Measurements from ENCODE around the gene TNNI3.
"Not testable (repeated sequence)": the region's sequence is repeated elsewhere in the genome, so short reads cannot be mapped to it uniquely, and the experiment has no call there.

The TNNI3 gene

DNA sequence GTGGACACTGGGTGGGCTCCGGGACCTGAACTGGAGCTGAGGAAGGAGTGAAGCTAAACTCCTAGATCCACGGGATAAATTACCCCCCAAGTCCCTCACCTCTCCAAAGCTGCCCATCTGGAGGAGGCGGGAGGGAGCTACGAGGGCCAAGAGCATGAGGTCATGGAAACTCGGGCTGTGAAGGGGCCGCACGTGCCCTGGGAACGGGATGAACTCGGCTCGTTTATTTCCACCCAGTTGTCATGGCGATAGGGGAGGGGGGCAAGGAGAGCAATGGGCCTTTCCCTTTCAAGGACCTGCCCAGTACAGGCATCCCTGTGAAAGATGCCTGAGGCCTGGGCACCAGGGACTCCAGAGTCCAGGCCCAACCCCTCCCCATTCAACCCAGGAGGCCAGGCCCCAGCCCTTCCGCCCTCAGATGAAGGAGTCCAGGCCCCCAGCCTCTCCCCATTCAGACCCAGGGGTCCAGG is 43.9 kb downstream of the TNNI3 start:
- no peak for DNase-seq (ENCODE audit: low read depth in 2 of 2)

GRCh38 chr19:55112777-55113569 is 44.6 kb downstream of the TNNI3 start:
- no peak for DNase-seq (ENCODE audit: low read depth in 2 of 2)

GRCh38 chr19:55112246-55112776 is 45.2 kb downstream of the TNNI3 start:
- DNase-seq (ENCODE audit: low read depth in 2 of 2), result no peak

GRCh38 chr19:55111238-55111831 is 46.2 kb downstream of the TNNI3 start:
- DNase-seq (ENCODE audit: low read depth in 2 of 2), result no peak

GRCh38 chr19:55109527-55110291 is 47.8 kb downstream of the TNNI3 start:
- DNase-seq (ENCODE audit: low read depth in 2 of 2), result no peak

- DNase-seq (ENCODE audit: low read depth in 2 of 2), result not testable (repeated sequence)
These were observed 50.3 kb downstream of the TNNI3 start for GRCh38 chr19:55107252-55107651.

- no peak for DNase-seq (ENCODE audit: low read depth in 2 of 2)
These were observed 50.9 kb downstream of the TNNI3 start for GRCh38 chr19:55106591-55106990.

GRCh38 chr19:55105237-55105636 is 52.3 kb downstream of the TNNI3 start:
- DNase-seq (ENCODE audit: low read depth in 2 of 2), result no peak

DNA sequence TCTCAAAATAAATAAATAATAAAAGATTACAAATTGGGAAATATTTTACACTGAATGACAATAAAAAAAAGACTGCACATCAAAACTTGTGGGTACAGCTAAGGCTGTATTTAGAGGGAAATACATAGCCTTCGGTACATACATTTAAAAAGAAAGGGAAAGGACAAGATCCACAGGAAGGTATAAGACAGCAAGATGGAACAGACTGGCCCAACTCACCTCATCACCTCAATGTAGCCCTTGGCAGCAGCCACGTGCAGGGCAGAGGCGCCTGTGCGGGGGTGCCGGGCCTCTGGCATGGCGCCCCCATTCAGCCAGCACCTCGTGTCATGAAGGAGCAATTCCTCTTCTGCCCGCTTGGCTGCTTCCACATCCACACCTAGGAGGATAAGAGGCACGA is 54.3 kb downstream of the TNNI3 start:
- DNase-seq (ENCODE audit: low read depth in 2 of 2), result no peak
